NCI-H2081 treated with DMSO at 0.1 percent for 48 hours (cell line): Measurements from ENCODE around the gene SUOX.
"Not testable (repeated sequence)": the region's sequence is repeated elsewhere in the genome, so short reads cannot be mapped to it uniquely, and the experiment has no call there.

Experiments
- DNase-seq: peaks from one replicate; lab custom pipeline; 2025; lab: John Stamatoyannopoulos, UW

Gene SUOX

DNA sequence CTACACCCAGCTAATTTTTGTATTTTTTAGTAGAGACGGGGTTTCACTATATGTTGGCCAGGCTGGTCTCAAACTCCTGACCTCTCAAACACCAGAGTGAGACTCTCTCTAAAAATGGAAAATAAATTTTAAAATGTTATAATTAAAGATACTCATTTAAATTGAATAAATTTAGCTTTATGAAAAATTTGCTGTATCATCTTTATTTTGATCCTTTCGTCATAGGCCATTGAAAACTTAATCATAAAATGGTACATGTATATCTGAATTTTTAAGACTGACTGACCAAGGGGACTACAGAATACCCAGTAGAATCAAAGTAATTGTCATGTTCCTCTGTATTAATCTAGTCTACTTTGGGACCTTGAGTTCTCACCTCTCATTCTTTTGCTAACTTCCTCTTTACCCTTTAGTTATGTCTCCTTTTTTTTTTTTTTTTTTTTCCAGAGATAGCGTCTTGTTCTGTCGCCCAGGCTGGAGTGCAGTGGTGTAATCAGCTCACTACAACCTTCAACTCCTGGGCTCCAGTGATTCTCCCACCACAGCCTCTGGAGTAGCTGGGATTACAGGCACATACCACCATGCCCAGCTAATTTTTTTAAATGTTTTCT is 13.7 kb upstream of the SUOX start:
- no peak for DNase-seq

GRCh38 chr12:55984861-55985260 is 12.2 kb upstream of the SUOX start:
- DNase-seq: no peak

GRCh38 chr12:55985341-55985740 is 11.7 kb upstream of the SUOX start:
- no peak for DNase-seq

GRCh38 chr12:55985976-55986375 is 11.1 kb upstream of the SUOX start:
- not testable (repeated sequence) for DNase-seq

DNA sequence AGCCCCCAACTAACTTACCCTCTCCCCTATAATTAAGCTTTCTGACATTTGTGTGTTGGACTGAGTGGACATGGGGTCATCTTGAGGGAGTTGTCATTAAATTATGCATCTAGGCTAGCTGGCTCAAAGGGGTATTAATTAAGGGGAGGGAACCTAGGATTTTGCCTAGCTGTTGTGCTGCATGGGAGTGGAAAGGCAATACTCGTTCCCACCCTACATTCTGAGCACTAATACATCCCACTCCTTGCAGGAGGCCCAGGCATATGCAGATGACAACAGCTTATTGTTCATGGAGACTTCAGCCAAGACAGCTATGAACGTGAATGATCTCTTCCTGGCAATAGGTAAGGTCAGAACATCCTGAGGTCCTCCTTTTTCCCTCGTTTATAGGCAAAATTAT is 6.0 kb upstream of the SUOX start:
- DNase-seq: no peak

GRCh38 chr12:55993230-55993853 is 3.7 kb upstream of the SUOX start:
- DNase-seq: no peak

DNA sequence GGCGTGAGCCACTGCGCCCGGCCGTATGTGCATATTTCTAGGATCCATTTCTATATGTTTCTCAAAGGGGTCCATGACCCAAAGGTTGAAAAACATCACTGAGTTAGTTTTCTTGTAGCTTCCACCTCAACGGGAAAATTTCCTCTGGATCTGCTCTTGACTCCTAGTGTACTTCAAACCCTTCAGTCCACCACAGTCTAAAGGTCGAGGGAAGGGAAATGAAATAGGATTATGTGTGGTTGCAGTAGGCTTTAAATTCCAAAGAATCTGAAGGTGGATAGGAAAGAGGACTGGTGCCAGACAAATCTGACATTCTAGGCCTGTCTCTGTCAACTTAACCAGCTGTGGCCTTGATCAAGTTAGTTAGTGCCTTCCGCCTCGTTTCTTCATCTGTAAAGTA is 1.7 kb upstream of the SUOX start:
- DNase-seq: no peak

GRCh38 chr12:55996201-55996714 is 818 bp upstream of the SUOX start:
- DNase-seq: peak; percentile 24

DNA sequence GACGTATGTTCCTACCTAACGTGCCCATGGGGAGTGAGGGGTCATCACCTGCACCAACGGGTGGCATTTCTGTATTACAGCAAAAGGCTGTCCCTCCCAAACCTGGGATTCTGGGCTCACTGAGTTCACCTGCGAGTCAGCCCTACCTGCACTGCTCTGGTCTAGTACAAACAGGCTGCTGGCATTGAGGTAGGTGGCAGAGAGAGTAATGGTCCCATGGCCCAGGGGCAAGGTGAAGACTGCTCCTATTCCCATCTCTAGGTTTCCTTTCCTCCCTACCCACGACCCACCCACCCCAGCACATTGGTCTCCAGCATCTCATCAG is 421 bp downstream of the SUOX start:
- no peak for DNase-seq

GRCh38 chr12:55999522-55999921 is 2.4 kb downstream of the SUOX start:
- not testable (repeated sequence) for DNase-seq

GRCh38 chr12:55999999-56000540 is 3.0 kb downstream of the SUOX start:
- not testable (repeated sequence) for DNase-seq

- no peak for DNase-seq
Measured at GRCh38 chr12:56001487-56002100, 4.5 kb downstream of the SUOX start.

- DNase-seq: not testable (repeated sequence)
Measured at GRCh38 chr12:56003376-56003775, 6.3 kb downstream of the SUOX start.

GRCh38 chr12:56004211-56004610 is 7.1 kb downstream of the SUOX start:
- DNase-seq: no peak

GRCh38 chr12:56007564-56008559 is 10.8 kb downstream of the SUOX start:
- DNase-seq: no peak

- no peak for DNase-seq
Measured at GRCh38 chr12:56010111-56010570, 13.1 kb downstream of the SUOX start.

GRCh38 chr12:56011509-56012090 is 14.5 kb downstream of the SUOX start:
- no peak for DNase-seq

GRCh38 chr12:56013482-56013881 is 16.4 kb downstream of the SUOX start:
- DNase-seq: no peak

DNA sequence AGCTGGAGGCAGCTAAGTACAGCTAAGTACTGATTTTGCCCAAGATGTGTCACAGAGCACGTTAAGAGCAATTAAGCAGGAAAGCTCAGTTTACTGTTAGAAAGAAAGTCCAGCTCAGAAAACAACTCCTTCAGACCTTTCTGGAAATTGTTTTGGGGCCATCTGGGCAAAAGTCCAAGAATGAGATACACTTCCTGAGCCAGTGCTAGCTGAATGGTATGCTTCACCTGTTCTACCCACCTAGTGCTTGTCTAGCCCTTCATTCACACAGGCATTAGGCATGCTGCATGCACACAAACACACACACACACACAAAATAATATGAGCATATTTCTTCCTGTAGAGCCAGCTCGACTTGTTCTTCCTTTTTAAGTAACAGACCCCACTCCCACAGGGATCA is 17.1 kb downstream of the SUOX start:
- DNase-seq: no peak

DNA sequence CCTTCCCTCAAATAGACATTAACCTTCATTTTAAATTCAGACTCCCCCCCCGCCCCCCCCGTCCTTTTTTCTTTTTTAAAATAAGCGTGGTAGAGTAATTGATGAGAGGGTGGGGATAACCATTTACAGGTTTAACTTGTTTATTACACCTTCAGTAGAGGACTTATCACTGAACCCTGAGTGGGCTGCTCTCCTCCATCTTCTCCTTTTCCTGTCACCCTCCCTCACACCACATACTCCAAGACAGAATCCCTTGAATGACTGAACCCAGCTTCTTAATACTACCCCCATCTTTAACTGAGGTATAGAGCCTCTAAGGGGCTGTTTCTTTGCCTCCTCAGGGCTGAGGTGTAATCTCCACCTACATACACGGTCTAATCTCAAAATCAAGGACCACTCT is 20.1 kb downstream of the SUOX start:
- no peak for DNase-seq

GRCh38 chr12:56018356-56018755 is 21.3 kb downstream of the SUOX start:
- no peak for DNase-seq
